Measurements from ENCODE around the gene ZNF438.
"Not testable (repeated sequence)": the region's sequence is repeated elsewhere in the genome, so short reads cannot be mapped to it uniquely, and the experiment has no call there.

Gene ZNF438

GRCh38 chr10:31063841-31064240 lies 32.2 kb upstream of the ZNF438 start:
- DNase-seq (ENCODE audit: extremely low read depth, low read depth) = no peak
- no peak for TF ChIP-seq CTCF (IDR thresholded peaks at IDR 0.05; ENCODE audit: low read depth, low read length)

GRCh38 chr10:31062856-31063255 lies 31.2 kb upstream of the ZNF438 start:
- no peak for TF ChIP-seq CTCF (IDR thresholded peaks at IDR 0.05; ENCODE audit: low read depth, low read length)
- DNase-seq (ENCODE audit: extremely low read depth, low read depth) = peak; percentile 62

GRCh38 chr10:31061941-31062340 lies 30.3 kb upstream of the ZNF438 start:
- DNase-seq (ENCODE audit: extremely low read depth, low read depth) = no peak
- no peak for TF ChIP-seq CTCF (IDR thresholded peaks at IDR 0.05; ENCODE audit: low read depth, low read length)

GRCh38 chr10:31058795-31059703 lies 27.4 kb upstream of the ZNF438 start:
- TF ChIP-seq CTCF (IDR thresholded peaks at IDR 0.05; ENCODE audit: low read depth, low read length) = no peak
- no peak for DNase-seq (ENCODE audit: extremely low read depth, low read depth)

GRCh38 chr10:31056678-31057077 lies 25.0 kb upstream of the ZNF438 start:
- DNase-seq (ENCODE audit: extremely low read depth, low read depth) = not testable (repeated sequence)

GRCh38 chr10:31055573-31056251 lies 24.0 kb upstream of the ZNF438 start:
- TF ChIP-seq CTCF (IDR thresholded peaks at IDR 0.05; ENCODE audit: low read depth, low read length) = no peak
- no peak for DNase-seq (ENCODE audit: extremely low read depth, low read depth)

GRCh38 chr10:31051703-31052102 lies 20.0 kb upstream of the ZNF438 start:
- TF ChIP-seq CTCF (IDR thresholded peaks at IDR 0.05; ENCODE audit: low read depth, low read length) = no peak
- DNase-seq (ENCODE audit: extremely low read depth, low read depth) = no peak
